ENCODE measurements around the gene RPL4. TPM values are rescaled to one million over a fixed set of nuclear protein-coding genes. Genes with fewer than 3 reads are reported as not detected.
"Not testable (repeated sequence)": the region's sequence is repeated elsewhere in the genome, so short reads cannot be mapped to it uniquely, and the experiment has no call there.

RPL4 gene
- total RNA-seq: 1,478 TPM
- long read RNA-seq, transcript RPL4-201 (10 exons, 2,769 nt): major isoform, 512 of 545 reads
- long read RNA-seq, partial matches to known transcripts: 27 of 545 reads
- long read RNA-seq, other reads (novel, unspliced or antisense): 6 of 545 reads

- intact Hi-C loops (cut with DNase I): loop anchor here (2.0 kb wide), 1 partner anchor 118 kb away; the partner anchor contains the start of gene MAP2K1
- ATAC-seq (peak; percentile 95), DNase-seq (ENCODE audit: missing footprints) (peak; percentile 91)
Measured at GRCh38 chr15:66504563-66505429, at the start of gene RPL4, which contains the start of gene ZWILCH. TSS of gene RPL4 (minus strand) at chr15:66504855. CDS start at chr15:66504790, 65 bp downstream. TSS of gene ZWILCH (plus strand) at chr15:66505326. CDS start at chr15:66505339, 13 bp downstream.

GRCh38 chr15:66545255-66545654 is 40.6 kb upstream of the RPL4 start:
- DNase-seq (ENCODE audit: missing footprints) (no peak), ATAC-seq (no peak)
- intact Hi-C loops (cut with DNase I): no loop called here

DNA sequence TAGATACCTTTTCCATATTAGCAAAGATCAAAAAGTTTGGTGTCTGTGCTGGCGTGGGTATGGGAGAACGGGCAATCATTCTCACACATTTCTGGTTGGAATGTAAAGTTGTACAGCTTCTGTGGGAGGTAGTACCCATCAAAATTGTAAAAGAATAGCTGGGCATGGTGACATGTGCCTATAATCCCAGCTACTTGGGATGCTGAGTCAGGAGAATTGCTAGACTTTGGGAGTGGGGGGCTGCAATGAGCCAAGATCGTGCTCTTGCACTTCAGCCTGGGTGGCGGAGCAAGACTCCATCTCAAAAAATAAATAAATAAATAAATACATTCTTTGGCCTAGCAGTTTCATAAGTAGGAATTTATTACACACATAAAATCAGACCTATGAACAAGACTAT is 38.2 kb upstream of the RPL4 start:
- ATAC-seq (no peak), DNase-seq (ENCODE audit: missing footprints) (no peak)
- intact Hi-C loops (cut with DNase I): no loop called here

- ATAC-seq (no peak), DNase-seq (ENCODE audit: missing footprints) (no peak)
- intact Hi-C loops (cut with DNase I): no loop called here
Measured at GRCh38 chr15:66535056-66535455, 30.4 kb upstream of the RPL4 start.

GRCh38 chr15:66524838-66525237 is 20.2 kb upstream of the RPL4 start:
- no peak for ATAC-seq
- no peak for DNase-seq (ENCODE audit: missing footprints)
- intact Hi-C loops (cut with DNase I): no loop called here

GRCh38 chr15:66523926-66524325 is 19.3 kb upstream of the RPL4 start:
- ATAC-seq (no peak), DNase-seq (ENCODE audit: missing footprints) (no peak)
- intact Hi-C loops (cut with DNase I): no loop called here

- intact Hi-C loops (cut with DNase I): no loop called here
- DNase-seq (ENCODE audit: missing footprints) (no peak), ATAC-seq (no peak)
Measured at GRCh38 chr15:66515901-66516322, 11.3 kb upstream of the RPL4 start.

- DNase-seq (ENCODE audit: missing footprints) (no peak), ATAC-seq (no peak)
- intact Hi-C loops (cut with DNase I): no loop called here
Measured at GRCh38 chr15:66514586-66514985, 9.9 kb upstream of the RPL4 start.

DNA sequence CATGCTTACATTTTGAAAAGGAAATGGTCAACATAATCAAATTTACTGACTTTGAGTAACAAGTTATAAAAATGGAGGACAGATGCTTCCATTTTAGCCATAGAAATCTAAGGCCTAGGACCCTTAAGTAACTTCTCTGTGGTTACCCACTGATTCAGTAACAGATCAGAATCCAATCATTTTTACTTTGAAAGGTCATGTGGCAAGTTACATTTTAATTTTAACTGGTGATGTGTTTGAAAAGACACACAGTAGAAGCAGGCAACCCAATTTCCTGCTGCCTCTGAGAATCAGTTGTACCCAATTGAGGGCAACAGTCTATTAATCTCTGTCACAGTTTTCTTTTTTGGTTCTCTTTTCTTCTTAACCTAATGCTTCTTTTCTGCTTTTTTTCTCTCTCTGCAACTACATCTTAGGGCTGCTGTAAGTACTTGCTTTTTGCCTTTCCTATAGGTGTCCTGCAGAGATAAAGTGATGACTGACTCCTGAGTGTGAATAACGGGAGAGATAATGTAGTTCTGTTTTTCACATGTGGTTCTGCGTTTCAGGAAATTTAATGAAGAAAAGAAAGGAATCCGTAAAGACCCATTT is 3.7 kb upstream of the RPL4 start:
- ATAC-seq (no peak), DNase-seq (ENCODE audit: missing footprints) (no peak)
- intact Hi-C loops (cut with DNase I): no loop called here

GRCh38 chr15:66505818-66506217 is 1.2 kb upstream of the RPL4 start:
- DNase-seq (ENCODE audit: missing footprints) (no peak), ATAC-seq (no peak)
- intact Hi-C loops (cut with DNase I): loop anchor here (2.0 kb wide), 1 partner anchor 119 kb away; the partner anchor contains the start of gene MAP2K1

DNA sequence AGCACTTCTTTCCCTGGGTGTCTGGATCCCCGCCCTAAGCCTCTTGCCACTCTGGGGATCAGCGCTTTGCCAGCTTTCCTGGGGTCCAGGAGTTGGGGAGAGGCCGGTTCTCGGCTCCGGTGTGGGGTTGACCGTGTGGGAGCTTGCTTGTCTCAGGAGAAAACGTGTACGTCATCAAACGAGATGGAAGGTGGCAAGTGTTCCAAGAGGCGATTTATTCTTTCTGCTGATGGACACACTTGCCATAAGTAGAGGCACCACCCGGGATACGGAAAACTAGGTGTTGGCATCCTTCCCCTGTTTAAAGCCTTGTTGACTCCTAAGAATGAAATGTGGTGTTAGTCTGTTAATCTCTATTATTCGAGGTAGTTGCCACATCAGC is 766 bp upstream of the RPL4 start:
- no peak for ATAC-seq
- DNase-seq (ENCODE audit: missing footprints): no peak
- intact Hi-C loops (cut with DNase I): loop anchor here (2.0 kb wide), 1 partner anchor 119 kb away; the partner anchor contains the start of gene MAP2K1

GRCh38 chr15:66503780-66504562 is 684 bp downstream of the RPL4 start:
- DNase-seq (ENCODE audit: missing footprints) (no peak), ATAC-seq (no peak)
- intact Hi-C loops (cut with DNase I): loop anchor here (2.0 kb wide), 1 partner anchor 117 kb away; the partner anchor contains the start of gene MAP2K1

GRCh38 chr15:66503041-66503648 is 1.5 kb downstream of the RPL4 start:
- ATAC-seq; DNase-seq (ENCODE audit: missing footprints); intact Hi-C loops (cut with DNase I): not testable (repeated sequence)

DNA sequence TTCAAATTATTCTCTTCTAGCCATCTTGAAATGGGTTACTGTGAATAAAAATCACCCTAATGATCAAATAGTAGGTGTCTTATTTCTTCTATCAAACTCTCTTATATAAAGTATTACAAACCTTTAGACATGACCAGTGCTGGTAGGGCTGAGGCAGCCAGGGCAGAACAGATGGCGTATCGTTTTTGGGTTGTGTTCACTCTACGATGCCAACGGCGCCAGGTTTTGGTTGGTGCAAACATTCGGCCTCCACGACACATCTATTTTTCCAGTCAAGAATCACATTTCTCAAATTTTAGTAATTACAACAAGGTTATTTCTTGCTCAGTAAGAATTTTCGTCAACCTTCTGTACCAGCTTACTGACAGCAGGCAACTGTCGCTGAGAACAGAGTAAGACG is 2.2 kb downstream of the RPL4 start:
- intact Hi-C loops (cut with DNase I): no loop called here
- DNase-seq (ENCODE audit: missing footprints) (no peak), ATAC-seq (no peak)

GRCh38 chr15:66500346-66500745 is 4.3 kb downstream of the RPL4 start:
- DNase-seq (ENCODE audit: missing footprints); intact Hi-C loops (cut with DNase I); ATAC-seq: not testable (repeated sequence)

DNA sequence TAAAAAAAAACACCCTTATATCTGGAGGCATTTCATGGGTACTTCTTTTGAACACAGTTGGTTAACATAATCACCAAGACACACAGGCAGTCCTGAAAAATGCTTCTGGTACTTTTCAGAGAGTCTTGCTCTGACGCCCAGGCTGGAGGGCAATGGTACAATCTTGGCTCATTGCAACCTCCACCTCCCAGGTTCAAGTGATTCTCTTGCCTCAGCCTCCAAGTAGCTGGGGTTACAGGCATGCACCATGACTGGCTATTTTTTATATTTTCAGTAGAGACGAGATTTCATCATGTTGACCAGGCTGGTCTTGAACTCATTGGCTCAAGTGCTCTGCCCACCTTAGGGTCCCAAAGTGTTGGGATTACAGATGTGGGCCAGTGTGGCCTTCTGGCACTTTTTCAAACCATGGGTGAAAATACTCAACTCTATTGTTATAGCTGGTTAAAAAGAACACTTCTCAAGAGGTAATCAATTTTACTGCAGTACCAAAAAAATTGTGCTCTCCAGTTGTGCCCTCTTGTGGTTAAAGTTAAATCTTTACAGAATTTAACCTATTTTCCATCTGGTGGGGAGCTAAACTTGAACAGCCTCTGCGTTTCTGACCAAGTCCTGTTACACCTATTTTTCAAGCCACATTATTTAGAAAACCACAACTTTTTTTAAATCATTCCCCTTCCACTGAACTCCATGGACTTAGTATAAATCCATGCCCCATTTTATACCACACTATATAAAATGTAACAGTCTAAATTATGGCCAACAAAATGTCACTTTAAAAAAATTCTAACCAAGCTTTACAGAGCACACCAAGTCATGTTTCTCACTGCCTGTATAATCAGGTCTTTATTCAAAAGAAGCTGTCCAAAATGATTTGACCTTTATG is 5.9 kb downstream of the RPL4 start:
- no peak for DNase-seq (ENCODE audit: missing footprints)
- intact Hi-C loops (cut with DNase I): loop anchor here (5.0 to 10.0 kb wide), 3 partner anchors 144 to 246 kb away; partner anchors contain the start of genes DIS3L, MEGF11 and TIPIN
- ATAC-seq: no peak
